Neural cell (in vitro differentiated cells): ENCODE data around the gene SCN3B.

ENCODE experiments used
- CTCF ChIP-seq: fragments of 450-650 bp; IDR thresholded peaks from 2 replicates; pipeline ENCODE4 v1.5.1; 2014; ENCODE audit warnings: antibody characterized with exemption, mild to moderate bottlenecking, moderate library complexity; ENCODE audit not compliant: poor library complexity, severe bottlenecking
- EP300 ChIP-seq: fragments of 450-650 bp; conservative IDR thresholded peaks from 2 replicates; pipeline ENCODE4 v1.6.1; 2014; ENCODE audit warnings: antibody characterized with exemption, mild to moderate bottlenecking, moderate library complexity; ENCODE audit not compliant: poor library complexity, severe bottlenecking
- EZH2 ChIP-seq: fragments of 200-600, 300-800 bp; shearing (Covaris generic), sonication (generic); IDR thresholded peaks from 2 replicates; pipeline ENCODE4 v1.6.1; 2014; ENCODE audit warnings: antibody characterized with exemption, low read length, borderline replicate concordance, mild to moderate bottlenecking; ENCODE audit not compliant: insufficient read depth, poor library complexity, severe bottlenecking
- MXI1 ChIP-seq: fragments of 450-650 bp; conservative IDR thresholded peaks from 2 replicates; pipeline ENCODE4 v1.6.1; 2014; ENCODE audit warnings: antibody characterized with exemption, mild to moderate bottlenecking; ENCODE audit not compliant: poor library complexity, severe bottlenecking
- POLR2AphosphoS5 ChIP-seq: IDR thresholded peaks from 2 replicates; pipeline ENCODE4 v1.6.1; 2012
- REST ChIP-seq: IDR thresholded peaks from 2 replicates; pipeline ENCODE4 v1.6.1; 2012; ENCODE audit warnings: borderline replicate concordance

- TF ChIP-seq REST (no peak), POLR2AphosphoS5 (no peak), CTCF (no peak), EZH2 (no peak), EP300 (no peak), MXI1 (no peak)
These were observed 56.6 kb downstream of the SCN3B start for GRCh38 chr11:123597859-123598258.
